Measurements from ENCODE around the gene PHF5A. TPM values are rescaled to one million over a fixed set of nuclear protein-coding genes. Genes with fewer than 3 reads are reported as not detected.
"Not testable (repeated sequence)": the region's sequence is repeated elsewhere in the genome, so short reads cannot be mapped to it uniquely, and the experiment has no call there.

The PHF5A gene
- total RNA-seq, 1 donor from 2014 or later: 51.5 TPM

- intact Hi-C loops (cut with micrococcal nuclease): no loop called here
Measured at GRCh38 chr22:41488596-41489385, 20.3 kb upstream of the PHF5A start.

GRCh38 chr22:41488076-41488475 lies 19.6 kb upstream of the PHF5A start:
- intact Hi-C loops (cut with micrococcal nuclease): no loop called here

- intact Hi-C loops (cut with micrococcal nuclease): no loop called here
Measured at GRCh38 chr22:41487037-41487935, 18.8 kb upstream of the PHF5A start.

- intact Hi-C loops (cut with micrococcal nuclease): no loop called here
Measured at GRCh38 chr22:41485033-41485432, 16.5 kb upstream of the PHF5A start.

GRCh38 chr22:41482319-41482935 lies 13.9 kb upstream of the PHF5A start:
- intact Hi-C loops (cut with micrococcal nuclease): no loop called here

- intact Hi-C loops (cut with micrococcal nuclease): no loop called here
Measured at GRCh38 chr22:41481925-41482318, 13.4 kb upstream of the PHF5A start.

- intact Hi-C loops (cut with micrococcal nuclease): no loop called here
Measured at GRCh38 chr22:41481131-41481830, 12.8 kb upstream of the PHF5A start.

- intact Hi-C loops (cut with micrococcal nuclease): no loop called here
Measured at GRCh38 chr22:41480397-41480735, 11.9 kb upstream of the PHF5A start.

- intact Hi-C loops (cut with micrococcal nuclease): no loop called here
Measured at GRCh38 chr22:41479671-41480396, 11.3 kb upstream of the PHF5A start.

- intact Hi-C loops (cut with micrococcal nuclease): no loop called here
Measured at GRCh38 chr22:41478891-41479521, 10.5 kb upstream of the PHF5A start.

GRCh38 chr22:41478473-41478872 lies 10.0 kb upstream of the PHF5A start:
- intact Hi-C loops (cut with micrococcal nuclease): no loop called here

- intact Hi-C loops (cut with micrococcal nuclease): no loop called here
Measured at GRCh38 chr22:41474872-41475451, 6.5 kb upstream of the PHF5A start.

- intact Hi-C loops (cut with micrococcal nuclease): no loop called here
Measured at GRCh38 chr22:41471568-41471967, 3.1 kb upstream of the PHF5A start.

- intact Hi-C loops (cut with micrococcal nuclease): no loop called here
Measured at GRCh38 chr22:41470886-41471285, 2.4 kb upstream of the PHF5A start.

GRCh38 chr22:41469218-41469851 lies 843 bp upstream of the PHF5A start:
- intact Hi-C loops (cut with micrococcal nuclease): loop anchor here (1.0 to 5.0 kb wide), 12 partner anchors 25 to 650 kb away; partner anchors contain the start of genes DESI1, EP300, L3MBTL2 and RANGAP1

- intact Hi-C loops (cut with micrococcal nuclease): no loop called here
Measured at GRCh38 chr22:41461901-41462300, 6.6 kb downstream of the PHF5A start.

GRCh38 chr22:41460071-41460470 lies 8.4 kb downstream of the PHF5A start:
- intact Hi-C loops (cut with micrococcal nuclease): not testable (repeated sequence)

GRCh38 chr22:41459431-41459830 lies 9.1 kb downstream of the PHF5A start:
- intact Hi-C loops (cut with micrococcal nuclease): no loop called here

- intact Hi-C loops (cut with micrococcal nuclease): no loop called here
Measured at GRCh38 chr22:41458161-41458728, 10.2 kb downstream of the PHF5A start.

Data from T-helper 1 cell treated with Interleukin-12 subunit alpha and Interleukin-12 subunit beta and Interleukin-4 antibody, amounts not matched to agents 30 ng/mL and 1 ng/mL, for 36 hours (primary cell).